SU-DHL-6 (cell line): ENCODE measurements around the gene ADGRB3.

Experiments used
- H2AFZ ChIP-seq: fragments of 200-600 bp; sonication (generic); 2 replicates; pipeline ENCODE4 v1.6.1; 2014; ENCODE audit warnings: low read depth, mild to moderate bottlenecking, moderate library complexity, mixed read lengths, antibody characterized with exemption, low read length; ENCODE audit not compliant: severe bottlenecking
- H3F3A ChIP-seq: fragments of 200-600 bp; shearing (Covaris generic); 2 replicates; pipeline ENCODE4 v1.6.0; 2016; ENCODE audit warnings: antibody characterized with exemption, mild to moderate bottlenecking; ENCODE audit not compliant: insufficient read depth
- H3K27ac ChIP-seq: fragments of 200-600 bp; sonication (generic); 2 replicates; pipeline ENCODE4 v1.5.1; 2016; ENCODE audit warnings: low read depth, mild to moderate bottlenecking, low read length, moderate library complexity, mixed read lengths
- H3K27me3 ChIP-seq: fragments of 200-600 bp; sonication (generic), shearing (Covaris generic); 2 replicates; pipeline ENCODE4 v1.6.0; 2014; ENCODE audit warnings: mild to moderate bottlenecking, low read length
- H3K36me3 ChIP-seq: fragments of 200-600 bp; sonication (generic); 2 replicates; pipeline ENCODE4 v1.6.1; 2014; ENCODE audit warnings: mild to moderate bottlenecking, low read length, mixed read lengths
- H3K4me2 ChIP-seq: fragments of 300-600, 200-600 bp; shearing (Covaris generic), sonication (generic); 2 replicates; pipeline ENCODE4 v1.6.0; 2014; ENCODE audit warnings: low read length, low read depth, mild to moderate bottlenecking; ENCODE audit not compliant: poor library complexity, severe bottlenecking
- H3K4me3 ChIP-seq: fragments of 200-600 bp; sonication (generic); 2 replicates; pipeline ENCODE4 v1.5.1; 2014; ENCODE audit warnings: antibody characterized with exemption, low read length, mild to moderate bottlenecking, mixed read lengths; ENCODE audit not compliant: insufficient read depth, poor library complexity, severe bottlenecking
- H3K79me2 ChIP-seq: fragments of 200-600 bp; sonication (generic); 2 replicates; pipeline ENCODE4 v1.6.1; 2014; ENCODE audit warnings: mild to moderate bottlenecking, low read length, moderate library complexity; ENCODE audit not compliant: insufficient read depth
- H3K9ac ChIP-seq: fragments of 200-600 bp; sonication (generic); 2 replicates; pipeline ENCODE4 v1.7.0; 2014; ENCODE audit warnings: mild to moderate bottlenecking, low read length
- H3K9me2 ChIP-seq: fragments of 200-600 bp; sonication (generic); replicated peaks from 2 replicates; pipeline ENCODE4 v1.6.1; 2014; ENCODE audit warnings: low read length; ENCODE audit not compliant: insufficient read depth
- H3K9me3 ChIP-seq: fragments of 200-600 bp; sonication (generic); 2 replicates; pipeline ENCODE4 v1.6.1; 2014; ENCODE audit warnings: low read length, mixed read lengths; ENCODE audit not compliant: insufficient read depth
- H4K20me1 ChIP-seq: fragments of 200-600 bp; sonication (generic); 2 replicates; pipeline ENCODE4 v1.6.1; 2014; ENCODE audit warnings: low read depth, mild to moderate bottlenecking, antibody characterized with exemption, low read length, moderate library complexity, mixed read lengths
- CTCF ChIP-seq: fragments of 200-600 bp; sonication (generic); IDR thresholded peaks from one replicate; pipeline ENCODE4 v1.5.1; 2017; ENCODE audit warnings: antibody characterized with exemption, mild to moderate bottlenecking, low read length, moderate library complexity; ENCODE audit not compliant: insufficient read depth, poor library complexity, severe bottlenecking
- EZH2phosphoT487 ChIP-seq: fragments of 200-600 bp; sonication (generic), shearing (Covaris generic); conservative IDR thresholded peaks from 2 replicates; pipeline ENCODE4 v1.6.1; 2018; ENCODE audit warnings: mild to moderate bottlenecking, antibody characterized with exemption, low read length, moderate library complexity, mixed read lengths

ADGRB3 gene

DNA sequence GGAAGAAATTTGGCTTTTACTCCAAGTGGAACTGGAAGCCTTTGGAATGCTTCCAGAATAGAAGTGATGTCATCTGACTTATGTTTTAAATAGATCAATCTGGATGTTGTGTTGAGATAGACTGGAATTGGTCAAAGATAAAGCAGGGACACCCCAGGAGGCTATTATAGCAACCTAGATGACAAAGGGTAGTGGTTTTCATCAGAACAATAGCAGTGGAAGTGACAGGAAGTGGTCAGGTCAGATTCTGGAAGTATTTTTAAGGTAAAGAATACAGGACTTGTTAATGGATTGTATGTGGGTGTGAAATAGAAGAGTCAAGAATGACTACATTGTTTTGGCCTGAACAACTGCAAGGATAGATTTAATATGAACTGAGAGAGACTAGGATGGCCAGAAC lies 191.4 kb downstream of the ADGRB3 start:
- no peak overlapping the region for H3K27ac ChIP-seq
- no peaks in the 10 kb centered on the region for H3K9me2 ChIP-seq
- no peak overlapping the region for H2AFZ ChIP-seq
- no peak overlapping the region for H3K4me3 ChIP-seq
- H3K4me2 ChIP-seq = no peak overlapping the region
- no peaks in the 10 kb centered on the region for H3K36me3 ChIP-seq
- no peaks in the 10 kb centered on the region for H3K9me3 ChIP-seq
- H3K9ac ChIP-seq = no peak overlapping the region
- H3F3A ChIP-seq = no peaks in the 10 kb centered on the region
- H3K27me3 ChIP-seq = no peaks in the 10 kb centered on the region
- H4K20me1 ChIP-seq = no peaks in the 10 kb centered on the region
- H3K79me2 ChIP-seq = no peaks in the 10 kb centered on the region
- TF ChIP-seq CTCF (no peak), EZH2phosphoT487 (no peak)

DNA sequence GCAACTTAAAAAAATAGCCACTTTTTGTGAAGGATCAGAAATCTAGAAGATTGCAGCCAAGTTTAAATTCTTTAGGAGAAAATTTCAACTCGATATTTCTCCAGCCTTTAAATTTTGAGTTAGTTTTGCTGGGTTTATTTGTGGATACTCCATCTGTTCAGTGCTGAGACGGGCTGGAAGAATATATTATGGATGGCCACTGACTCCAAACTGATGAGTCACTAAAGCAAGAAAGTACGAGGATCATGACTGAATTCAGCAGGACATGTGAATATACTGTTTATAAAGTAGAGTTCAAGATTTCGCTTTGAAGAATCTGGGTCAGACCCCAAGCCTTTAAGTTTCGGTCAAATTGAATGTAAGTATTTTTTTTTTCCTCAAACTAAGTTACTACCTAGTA lies 199.5 kb downstream of the ADGRB3 start:
- no peak overlapping the region for H3K9ac ChIP-seq

DNA sequence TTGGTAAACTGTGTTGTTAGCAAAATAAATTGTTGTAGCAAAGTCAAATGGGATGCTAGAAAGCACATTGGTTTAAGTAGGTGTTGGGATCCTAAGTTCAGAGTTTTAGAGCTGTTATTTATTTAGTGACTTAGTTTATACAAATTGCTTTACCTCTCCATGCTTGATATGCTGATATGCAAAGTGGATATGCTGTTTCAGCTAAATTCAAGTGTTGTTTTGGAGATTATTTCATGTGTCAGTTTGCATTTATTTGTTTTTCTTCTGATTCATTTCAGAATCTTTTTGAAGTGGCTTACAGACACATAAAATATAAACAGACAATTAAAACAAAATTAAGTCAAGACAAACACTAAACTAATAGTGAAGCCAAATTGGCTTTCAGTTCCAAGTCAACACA lies 203.5 kb downstream of the ADGRB3 start:
- Histone ChIP-seq H3K27me3 (no peaks in the 10 kb centered on the region), H3K9me3 (no peaks in the 10 kb centered on the region), H3F3A (no peaks in the 10 kb centered on the region), H3K27ac (no peak overlapping the region), H4K20me1 (no peaks in the 10 kb centered on the region), H3K4me3 (no peak overlapping the region), H3K9me2 (no peaks in the 10 kb centered on the region), H3K79me2 (no peaks in the 10 kb centered on the region), H3K9ac (no peak overlapping the region), H2AFZ (no peak overlapping the region), H3K36me3 (no peaks in the 10 kb centered on the region), H3K4me2 (no peak overlapping the region)
- TF ChIP-seq EZH2phosphoT487 = no peak
- TF ChIP-seq CTCF = no peak

More for the DNA sequence above, 199.5 kb downstream of the ADGRB3 start:
- Histone ChIP-seq H3F3A (no peaks in the 10 kb centered on the region), H3K79me2 (no peaks in the 10 kb centered on the region), H3K27me3 (no peaks in the 10 kb centered on the region), H3K9me3 (no peaks in the 10 kb centered on the region), H3K4me3 (no peak overlapping the region), H3K4me2 (no peak overlapping the region), H3K27ac (no peak overlapping the region), H3K36me3 (no peaks in the 10 kb centered on the region), H2AFZ (no peak overlapping the region), H4K20me1 (no peaks in the 10 kb centered on the region), H3K9me2 (no peaks in the 10 kb centered on the region)
- TF ChIP-seq EZH2phosphoT487 = no peak

DNA sequence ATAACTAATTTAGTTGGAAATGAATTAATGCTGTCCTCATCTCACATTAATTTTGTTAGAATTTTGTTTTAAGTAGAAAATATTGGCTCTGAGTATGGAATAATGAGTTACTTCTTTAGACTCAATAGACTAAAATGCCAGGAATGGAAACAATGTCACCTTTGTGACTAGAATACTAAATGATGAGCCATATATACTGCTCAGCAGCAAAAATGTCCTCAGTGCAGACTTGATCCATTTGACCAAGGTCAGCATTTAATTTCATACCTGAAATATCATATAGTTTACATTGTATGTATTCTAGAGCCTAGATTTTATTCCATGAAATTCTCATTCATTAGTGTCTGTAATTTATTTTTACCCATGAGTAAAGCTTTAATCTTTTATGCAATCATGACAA lies 217.7 kb downstream of the ADGRB3 start:
- H3K9ac ChIP-seq = no peak overlapping the region
- TF ChIP-seq EZH2phosphoT487 = no peak
- no peak for TF ChIP-seq CTCF
- no peak overlapping the region for H2AFZ ChIP-seq
- H3K4me2 ChIP-seq = no peak overlapping the region
- no peaks in the 10 kb centered on the region for H3K9me2 ChIP-seq
- no peak overlapping the region for H3K4me3 ChIP-seq
- no peaks in the 10 kb centered on the region for H3F3A ChIP-seq
- no peaks in the 10 kb centered on the region for H3K9me3 ChIP-seq
- no peak overlapping the region for H3K27ac ChIP-seq
- no peaks in the 10 kb centered on the region for H3K79me2 ChIP-seq
- no peaks in the 10 kb centered on the region for H3K27me3 ChIP-seq
- H3K36me3 ChIP-seq = no peaks in the 10 kb centered on the region
- H4K20me1 ChIP-seq = no peaks in the 10 kb centered on the region
